Uterus (tissue), 2 donors: Measurements from ENCODE around the gene MYBPC2.

ENCODE experiments used
- CTCF ChIP-seq, 4 experiments: fragments of 200-600 bp in 2 of 4; fragments of 450-650 bp in 2 of 4; sonication (generic) in 2 of 4; IDR thresholded peaks; one replicate each; pipeline ENCODE4 v1.5.1; 2016 to 2019; ENCODE audit warnings: antibody characterized with exemption in 4 of 4, mild to moderate bottlenecking in 2 of 4, moderate library complexity in 1 of 4
- POLR2A ChIP-seq, 2 donors: fragments of 450-650 bp; IDR thresholded peaks; one replicate each; pipeline ENCODE4 v1.6.1; 2016; ENCODE audit warnings: antibody characterized with exemption in 2 of 2, mild to moderate bottlenecking in 1 of 2, moderate library complexity in 1 of 2

DNA sequence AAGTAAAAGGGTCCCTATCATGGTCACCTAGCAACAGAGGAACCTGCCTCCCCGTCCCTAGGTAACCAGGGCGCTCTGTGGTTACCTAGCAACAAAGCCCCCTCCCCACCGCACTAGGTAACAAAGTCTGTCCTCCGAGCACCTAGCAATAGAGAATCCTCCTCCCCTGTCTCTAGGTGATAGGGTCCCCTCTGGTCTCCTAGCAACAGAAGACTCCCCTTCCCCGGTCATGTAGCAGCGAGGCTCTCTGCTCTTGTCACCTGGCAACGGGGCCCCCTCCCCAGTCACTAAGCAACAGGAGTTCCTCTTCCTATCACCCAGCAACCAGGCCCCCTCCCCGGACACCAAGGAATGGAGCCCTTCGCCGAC lies 78.0 kb downstream of the MYBPC2 start:
- TF ChIP-seq CTCF (IDR thresholded peaks at IDR 0.05) (no peak), POLR2A (IDR thresholded peaks at IDR 0.05) (no peak)
